GM12873 (cell line): ENCODE data around the gene DIS3L.

ENCODE experiments used
- CTCF ChIP-seq: IDR thresholded peaks from 2 replicates; pipeline ENCODE4 v1.5.1; 2012; ENCODE audit warnings: low read depth, mild to moderate bottlenecking, moderate library complexity, low read length, control low read depth; ENCODE audit not compliant: insufficient read depth; ENCODE audit errors: missing control alignments

The DIS3L gene

GRCh38 chr15:66308531-66308930 lies 15.2 kb downstream of the DIS3L start:
- no peak for TF ChIP-seq CTCF

- no peak for TF ChIP-seq CTCF
Observed at GRCh38 chr15:66309828-66310227, 16.5 kb downstream of the DIS3L start.

GRCh38 chr15:66310786-66311185 lies 17.4 kb downstream of the DIS3L start:
- no peak for TF ChIP-seq CTCF

GRCh38 chr15:66312144-66312543 lies 18.8 kb downstream of the DIS3L start:
- no peak for TF ChIP-seq CTCF

- no peak for TF ChIP-seq CTCF
Observed at GRCh38 chr15:66323312-66323928, 30.1 kb downstream of the DIS3L start.

- no peak for TF ChIP-seq CTCF
Observed at GRCh38 chr15:66326051-66326450, 32.7 kb downstream of the DIS3L start.

GRCh38 chr15:66327736-66328135 lies 34.4 kb downstream of the DIS3L start:
- TF ChIP-seq CTCF, result no peak

- TF ChIP-seq CTCF, result no peak
Observed at GRCh38 chr15:66328771-66329170, 35.4 kb downstream of the DIS3L start.
